OCI-LY7 (cell line): ENCODE data around the gene HOXB1. TPM values are rescaled to one million over a fixed set of nuclear protein-coding genes. Genes with fewer than 3 reads are reported as not detected.

Source experiments
- BruUV-seq: library from RNA; stranded (reverse); fragments of 400-500 nt; replicated peaks from 2 replicates; lab custom pipeline; 2021; lab: Mats Ljungman, UMichigan
- CTCF ChIA-PET: fragments of 300-600 bp; sonication (Branson Sonifier 250); formaldehyde crosslinking; loops from one replicate; lab custom pipeline; 2022; ENCODE audit warnings: antibody characterized with exemption; ENCODE audit not compliant: unreplicated experiment; lab: Charles Lee
- POLR2A ChIA-PET: fragments of 300-600 bp; sonication (Branson Sonifier 250); formaldehyde crosslinking; loops from one replicate; lab custom pipeline; 2022; ENCODE audit warnings: antibody characterized with exemption; lab: Charles Lee
- DNase-seq: peaks from one replicate; pipeline ENCODE4 v3.0.0-alpha.2; 2015; ENCODE audit warnings: low spot score
- H2AFZ ChIP-seq: fragments of 200-600 bp; sonication (generic), shearing (Covaris generic); 2 replicates; pipeline ENCODE4 v1.6.1; 2014; ENCODE audit warnings: mild to moderate bottlenecking, antibody characterized with exemption, low read length, moderate library complexity
- H3K27ac ChIP-seq: fragments of 200-600 bp; sonication (generic); 2 replicates; pipeline ENCODE4 v1.5.1; 2014; ENCODE audit warnings: mixed run types, low read depth, mild to moderate bottlenecking, moderate library complexity, low read length, inconsistent platforms; ENCODE audit not compliant: poor library complexity, severe bottlenecking
- H3K36me3 ChIP-seq: fragments of 200-600 bp; sonication (generic); 2 replicates; pipeline ENCODE4 v1.6.1; 2014; ENCODE audit warnings: mild to moderate bottlenecking, antibody characterized with exemption, low read length, moderate library complexity, mixed read lengths; ENCODE audit not compliant: insufficient read depth
- H3K4me1 ChIP-seq: fragments of 200-600 bp; sonication (generic); 2 replicates; pipeline ENCODE4 v1.5.1; 2014; ENCODE audit warnings: mild to moderate bottlenecking, low read length; ENCODE audit not compliant: insufficient read depth, poor library complexity, severe bottlenecking
- H3K4me2 ChIP-seq: fragments of 200-600 bp; sonication (generic); 2 replicates; pipeline ENCODE4 v1.6.1; 2014; ENCODE audit warnings: mild to moderate bottlenecking, low read length
- H3K4me3 ChIP-seq: fragments of 200-600 bp; sonication (generic); 2 replicates; pipeline ENCODE4 v1.5.1; 2014; ENCODE audit warnings: mild to moderate bottlenecking, low read depth, low read length; ENCODE audit not compliant: poor library complexity, severe bottlenecking
- H3K79me2 ChIP-seq: fragments of 200-600 bp; sonication (generic); 2 replicates; pipeline ENCODE4 v1.6.1; 2016; ENCODE audit warnings: low read depth, mild to moderate bottlenecking, low read length, moderate library complexity, mixed read lengths; ENCODE audit not compliant: insufficient read depth
- H3K9me2 ChIP-seq: fragments of 200-600 bp; sonication (generic); 2 replicates; pipeline ENCODE4 v1.6.1; 2016; ENCODE audit warnings: mild to moderate bottlenecking, low read length, mixed read lengths; ENCODE audit not compliant: insufficient read depth
- H3K9me3 ChIP-seq: fragments of 200-600 bp; sonication (generic); 2 replicates; pipeline ENCODE4 v1.6.1; 2014; ENCODE audit warnings: mild to moderate bottlenecking, mixed run types, low read length, mixed read lengths
- H4K20me1 ChIP-seq: fragments of 200-600 bp; sonication (generic); 2 replicates; pipeline ENCODE4 v1.6.1; 2014; ENCODE audit warnings: mild to moderate bottlenecking, antibody characterized with exemption, low read length, moderate library complexity, mixed read lengths; ENCODE audit not compliant: insufficient read depth
- CTCF ChIP-seq: fragments of 200-600 bp; sonication (generic); conservative IDR thresholded peaks from 2 replicates; pipeline ENCODE4 v1.5.1; 2014; ENCODE audit warnings: mild to moderate bottlenecking, antibody characterized with exemption, low read length, moderate library complexity, mixed read lengths
- EZH2phosphoT487 ChIP-seq: fragments of 200-600 bp; sonication (generic); IDR thresholded peaks from 2 replicates; pipeline ENCODE4 v1.6.1; 2018; ENCODE audit warnings: low read depth, borderline replicate concordance, mild to moderate bottlenecking, mixed run types, antibody characterized with exemption, low read length, moderate library complexity, mixed read lengths
- intact Hi-C: fragments of 100-400 bp; cut with micrococcal nuclease; formaldehyde crosslinking; loops from one replicate; pipeline ENCODE4 v1.10.0; 2022; ENCODE audit not compliant: unreplicated experiment
- total RNA-seq, 2 experiments: library from RNA; depleted of rRNA in 1 of 2; stranded (reverse); fragments of >200 nt in 1 of 2; shearing (Covaris generic) in 1 of 2; gene quantifications; 2 replicates each; pipeline ENCODE4 v1.2.3, GENCODE V29; 2014 to 2022

The HOXB1 gene
- total RNA-seq, 2 experiments from 2014 or later = not detected

- H3K4me1 ChIP-seq = no peaks in the 10 kb centered on the region
- H4K20me1 ChIP-seq = no peaks in the 10 kb centered on the region
- H3K9me3 ChIP-seq = no peaks in the 10 kb centered on the region
- ChIA-PET CTCF (no interaction called here), POLR2A (no interaction called here)
- no peaks in the 10 kb centered on the region for H3K9me2 ChIP-seq
- intact Hi-C loops = no loop called here
- H3K4me2 ChIP-seq = no peak overlapping the region
- BruUV-seq = no TSS peak
- no peak overlapping the region for H2AFZ ChIP-seq
- TF ChIP-seq CTCF (no peak), EZH2phosphoT487 (no peak)
- H3K79me2 ChIP-seq = no peaks in the 10 kb centered on the region
- H3K27ac ChIP-seq = no peak overlapping the region
- H3K4me3 ChIP-seq = no peak overlapping the region
- H3K36me3 ChIP-seq = no peaks in the 10 kb centered on the region
- DNase-seq = no peak
These were observed 27.4 kb upstream of the HOXB1 start for GRCh38 chr17:48558057-48558830.

DNA sequence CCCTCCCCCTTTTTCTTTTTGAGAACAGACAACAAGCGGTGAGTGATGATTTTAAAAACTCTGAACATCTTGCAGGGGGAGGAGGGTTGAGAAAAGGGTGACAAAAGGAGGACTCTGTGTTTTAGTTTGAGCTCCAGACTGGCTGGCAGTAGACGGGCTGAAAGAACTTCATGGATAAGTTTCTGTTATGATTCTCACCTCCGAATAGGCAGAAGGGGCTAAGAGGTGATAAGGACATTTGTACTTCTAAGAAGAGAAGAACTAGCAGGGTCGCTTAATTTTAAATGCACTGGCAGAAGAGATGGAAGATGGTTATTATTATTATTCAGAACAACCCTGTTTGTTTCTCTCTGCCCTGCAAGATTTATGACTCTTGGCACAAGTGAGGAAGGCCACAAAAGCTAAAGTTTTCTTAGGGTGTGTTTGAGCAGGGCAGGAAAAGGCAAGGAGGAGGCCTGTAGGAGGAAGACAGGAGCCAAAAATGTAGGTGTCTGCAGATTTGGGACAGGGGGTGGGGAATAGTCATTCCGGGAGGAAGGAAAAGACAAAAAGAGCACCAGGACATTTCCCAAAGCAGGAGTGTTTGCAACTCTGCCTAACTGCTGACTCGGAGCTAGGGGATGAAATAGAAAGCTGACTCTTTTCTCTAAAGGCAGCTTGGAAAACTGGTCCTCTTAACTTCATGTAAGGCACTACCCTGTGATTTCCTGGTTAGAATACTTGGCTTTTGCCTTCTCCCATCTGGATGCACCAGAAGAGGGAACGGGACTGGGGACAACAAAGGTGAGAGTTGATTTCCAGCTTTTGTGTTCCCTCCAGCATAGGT, 26.0 kb upstream of the HOXB1 start:
- Histone ChIP-seq H3K4me2 (no peak overlapping the region), H3K79me2 (no peaks in the 10 kb centered on the region)

More for the DNA sequence above, 26.0 kb upstream of the HOXB1 start:
- no peak overlapping the region for H3K4me3 ChIP-seq
- intact Hi-C loops = no loop called here
- CTCF ChIA-PET = no interaction called here
- no peak overlapping the region for H3K27ac ChIP-seq
- TF ChIP-seq EZH2phosphoT487 (no peak), CTCF (no peak)
- no peak for DNase-seq
- no peaks in the 10 kb centered on the region for H3K4me1 ChIP-seq
- no peaks in the 10 kb centered on the region for H3K9me2 ChIP-seq
- no TSS peak for BruUV-seq
- no peak overlapping the region for H2AFZ ChIP-seq
- H3K9me3 ChIP-seq = no peaks in the 10 kb centered on the region
- no peaks in the 10 kb centered on the region for H4K20me1 ChIP-seq
- H3K36me3 ChIP-seq = no peaks in the 10 kb centered on the region
- POLR2A ChIA-PET = no interaction called here
